DMS79 treated with DMSO at 0.1 percent for 48 hours (cell line): ENCODE data around the gene CLCN3.
A peak's percentile ranks its signal among the peaks of the same experiment; 100 is the strongest.
"Not testable (repeated sequence)": the region's sequence is repeated elsewhere in the genome, so short reads cannot be mapped to it uniquely, and the experiment has no call there.

ENCODE experiments used
- DNase-seq: peaks from one replicate; lab custom pipeline; 2025; lab: John Stamatoyannopoulos, UW

Gene CLCN3

GRCh38 chr4:169657470-169658107 lies 37.2 kb downstream of the CLCN3 start:
- no peak for DNase-seq

GRCh38 chr4:169658196-169658595 lies 37.8 kb downstream of the CLCN3 start:
- DNase-seq: no peak

GRCh38 chr4:169658975-169659715 lies 38.8 kb downstream of the CLCN3 start:
- no peak for DNase-seq

GRCh38 chr4:169659716-169660670 lies 39.6 kb downstream of the CLCN3 start:
- peak; percentile 69 for DNase-seq

- DNase-seq: no peak
Observed at GRCh38 chr4:169660929-169661328, 40.6 kb downstream of the CLCN3 start.

- DNase-seq: no peak
Observed at GRCh38 chr4:169661761-169662160, 41.4 kb downstream of the CLCN3 start.

GRCh38 chr4:169662206-169662605 lies 41.8 kb downstream of the CLCN3 start:
- DNase-seq: no peak

GRCh38 chr4:169663402-169663801 lies 43.0 kb downstream of the CLCN3 start:
- DNase-seq: no peak

GRCh38 chr4:169663831-169664230 lies 43.5 kb downstream of the CLCN3 start:
- DNase-seq: no peak

- no peak for DNase-seq
Observed at GRCh38 chr4:169664615-169665014, 44.2 kb downstream of the CLCN3 start.

GRCh38 chr4:169665046-169665737 lies 44.8 kb downstream of the CLCN3 start:
- DNase-seq: no peak

- DNase-seq: no peak
Observed at GRCh38 chr4:169668069-169668721, 47.8 kb downstream of the CLCN3 start.

GRCh38 chr4:169675825-169676224 lies 55.4 kb downstream of the CLCN3 start:
- no peak for DNase-seq

GRCh38 chr4:169677150-169677748 lies 56.9 kb downstream of the CLCN3 start:
- no peak for DNase-seq

- DNase-seq: not testable (repeated sequence)
Observed at GRCh38 chr4:169678486-169678885, 58.1 kb downstream of the CLCN3 start.

- DNase-seq: not testable (repeated sequence)
Observed at GRCh38 chr4:169678951-169679591, 58.7 kb downstream of the CLCN3 start.

GRCh38 chr4:169682372-169683047 lies 62.1 kb downstream of the CLCN3 start:
- DNase-seq: no peak

- no peak for DNase-seq
Observed at GRCh38 chr4:169689681-169690080, 69.3 kb downstream of the CLCN3 start.

- no peak for DNase-seq
Observed at GRCh38 chr4:169690787-169691186, 70.4 kb downstream of the CLCN3 start.

GRCh38 chr4:169698331-169698730 lies 78.0 kb downstream of the CLCN3 start:
- no peak for DNase-seq
